Peyer's patch (tissue), 4 donors: ENCODE results near the gene GSTA1.

Experiments
- POLR2A ChIP-seq, 2 donors: fragments of 450-650 bp; IDR thresholded peaks; one replicate each; pipeline ENCODE4 v1.5.1; 2017; ENCODE audit warnings: antibody characterized with exemption in 2 of 2, mild to moderate bottlenecking in 2 of 2, moderate library complexity in 2 of 2
- TF ChIP-seq, protein P1 (sequence below), 6 experiments: fragments of 450-650 bp in 4 of 6; fragments of 200-600 bp in 2 of 6; sonication (generic) in 1 of 6; IDR thresholded peaks; one replicate each; pipeline ENCODE4 v1.5.1; 2017 to 2019; ENCODE audit warnings: antibody characterized with exemption in 6 of 6, mild to moderate bottlenecking in 3 of 6, moderate library complexity in 1 of 6

DNA sequence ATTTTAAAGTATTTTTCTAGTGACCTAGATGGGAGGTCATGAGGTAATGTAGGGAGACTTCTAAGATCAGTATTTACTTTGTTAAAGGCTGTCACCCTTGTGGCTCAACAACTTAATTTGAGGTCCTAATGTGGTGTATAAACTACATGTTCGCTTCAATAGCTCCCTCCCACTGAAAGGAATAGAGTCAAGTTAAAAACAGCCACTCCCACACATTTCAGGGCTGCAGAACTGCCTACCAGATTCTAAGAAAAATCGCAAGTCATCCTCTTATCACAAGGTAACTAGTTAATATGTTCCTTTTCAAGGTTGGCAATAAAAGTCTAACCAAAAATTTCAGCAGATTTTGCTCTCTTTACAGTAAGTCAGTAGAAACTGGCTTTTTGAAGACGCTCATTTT lies 15.1 kb downstream of the GSTA1 start:
- TF ChIP-seq, protein P1, sequence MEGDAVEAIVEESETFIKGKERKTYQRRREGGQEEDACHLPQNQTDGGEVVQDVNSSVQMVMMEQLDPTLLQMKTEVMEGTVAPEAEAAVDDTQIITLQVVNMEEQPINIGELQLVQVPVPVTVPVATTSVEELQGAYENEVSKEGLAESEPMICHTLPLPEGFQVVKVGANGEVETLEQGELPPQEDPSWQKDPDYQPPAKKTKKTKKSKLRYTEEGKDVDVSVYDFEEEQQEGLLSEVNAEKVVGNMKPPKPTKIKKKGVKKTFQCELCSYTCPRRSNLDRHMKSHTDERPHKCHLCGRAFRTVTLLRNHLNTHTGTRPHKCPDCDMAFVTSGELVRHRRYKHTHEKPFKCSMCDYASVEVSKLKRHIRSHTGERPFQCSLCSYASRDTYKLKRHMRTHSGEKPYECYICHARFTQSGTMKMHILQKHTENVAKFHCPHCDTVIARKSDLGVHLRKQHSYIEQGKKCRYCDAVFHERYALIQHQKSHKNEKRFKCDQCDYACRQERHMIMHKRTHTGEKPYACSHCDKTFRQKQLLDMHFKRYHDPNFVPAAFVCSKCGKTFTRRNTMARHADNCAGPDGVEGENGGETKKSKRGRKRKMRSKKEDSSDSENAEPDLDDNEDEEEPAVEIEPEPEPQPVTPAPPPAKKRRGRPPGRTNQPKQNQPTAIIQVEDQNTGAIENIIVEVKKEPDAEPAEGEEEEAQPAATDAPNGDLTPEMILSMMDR (IDR thresholded peaks at IDR 0.05): no peak
- no peak for TF ChIP-seq POLR2A (IDR thresholded peaks at IDR 0.05)
